DOHH2 (cell line): ENCODE measurements around the gene MCAT.

Source experiments
- H3F3A ChIP-seq: fragments of 200-600 bp; sonication (generic), shearing (Covaris generic); 2 replicates; pipeline ENCODE4 v1.6.0; 2016; ENCODE audit warnings: antibody characterized with exemption, mild to moderate bottlenecking; ENCODE audit not compliant: control insufficient read depth, insufficient read depth
- H3K27ac ChIP-seq: fragments of 200-600 bp; sonication (generic); 2 replicates; pipeline ENCODE4 v1.5.1; 2014; ENCODE audit warnings: low read depth, mild to moderate bottlenecking, low read length, moderate library complexity
- H3K27me3 ChIP-seq: fragments of 200-600 bp; sonication (generic); 2 replicates; pipeline ENCODE4 v1.6.1; 2014; ENCODE audit warnings: mild to moderate bottlenecking, low read length, mixed read lengths; ENCODE audit not compliant: control insufficient read depth
- H3K36me3 ChIP-seq: fragments of 200-600 bp; sonication (generic); 2 replicates; pipeline ENCODE4 v1.6.1; 2014; ENCODE audit warnings: mild to moderate bottlenecking, low read length, moderate library complexity, mixed read lengths; ENCODE audit not compliant: control insufficient read depth
- H3K4me1 ChIP-seq: fragments of 200-600 bp; sonication (generic); 2 replicates; pipeline ENCODE4 v1.6.1; 2014; ENCODE audit warnings: mild to moderate bottlenecking, low read length, mixed read lengths; ENCODE audit not compliant: control insufficient read depth
- H3K4me2 ChIP-seq: fragments of 200-600 bp; sonication (generic); 2 replicates; pipeline ENCODE4 v1.6.0; 2014; ENCODE audit warnings: mild to moderate bottlenecking, low read length, moderate library complexity
- H3K4me3 ChIP-seq: fragments of 200-600 bp; sonication (generic); 2 replicates; pipeline ENCODE4 v1.5.1; 2014; ENCODE audit warnings: mild to moderate bottlenecking, low read length, mixed read lengths
- H3K79me2 ChIP-seq: fragments of 200-600 bp; sonication (generic); 2 replicates; pipeline ENCODE4 v1.6.1; 2014; ENCODE audit warnings: mild to moderate bottlenecking, low read length, mixed read lengths; ENCODE audit not compliant: control insufficient read depth
- H3K9me2 ChIP-seq: fragments of 200-600 bp; sonication (generic); replicated peaks from 2 replicates; pipeline ENCODE4 v1.6.1; 2014; ENCODE audit warnings: mild to moderate bottlenecking, low read length, mixed read lengths; ENCODE audit not compliant: control insufficient read depth
- H3K9me3 ChIP-seq: fragments of 200-600 bp; sonication (generic); 2 replicates; pipeline ENCODE4 v1.6.1; 2014; ENCODE audit warnings: antibody characterized with exemption, low read length, mixed read lengths; ENCODE audit not compliant: control insufficient read depth, insufficient read depth
- H4K20me1 ChIP-seq: fragments of 200-600 bp; sonication (generic); 2 replicates; pipeline ENCODE4 v1.6.0; 2014; ENCODE audit warnings: low read depth, mild to moderate bottlenecking, antibody characterized with exemption, low read length, moderate library complexity; ENCODE audit not compliant: control insufficient read depth, insufficient read depth
- CTCF ChIP-seq: fragments of 200-600 bp; sonication (generic); IDR thresholded peaks from one replicate; pipeline ENCODE4 v1.5.1; 2014; ENCODE audit warnings: antibody characterized with exemption, mild to moderate bottlenecking, low read depth, low read length; ENCODE audit not compliant: poor library complexity, severe bottlenecking
- EZH2phosphoT487 ChIP-seq: fragments of 200-600 bp; sonication (generic); IDR thresholded peaks from 2 replicates; pipeline ENCODE4 v1.6.1; 2017; ENCODE audit warnings: borderline replicate concordance, mild to moderate bottlenecking, antibody characterized with exemption, low read length, moderate library complexity, mixed read lengths

MCAT gene

GRCh38 chr22:43179146-43179910 is 36.1 kb upstream of the MCAT start:
- Histone ChIP-seq H3K9me3 (no peaks in the 10 kb centered on the region), H3K4me1 (no peaks in the 10 kb centered on the region), H3K27ac (no peak overlapping the region), H3K4me2 (no peak overlapping the region), H3K27me3 (no peaks in the 10 kb centered on the region), H3K36me3 (peaks cover 69% of the 10 kb centered on the region), H3F3A (no peaks in the 10 kb centered on the region), H3K79me2 (peaks cover 25% of the 10 kb centered on the region), H4K20me1 (no peaks in the 10 kb centered on the region), H3K4me3 (no peak overlapping the region), H3K9me2 (no peaks in the 10 kb centered on the region)
- TF ChIP-seq EZH2phosphoT487 (no peak), CTCF (no peak)

GRCh38 chr22:43177479-43177878 is 34.3 kb upstream of the MCAT start:
- Histone ChIP-seq H3K79me2 (peaks cover 6% of the 10 kb centered on the region), H3K4me2 (no peak overlapping the region), H3K9me2 (no peaks in the 10 kb centered on the region), H4K20me1 (no peaks in the 10 kb centered on the region), H3K27ac (no peak overlapping the region), H3K36me3 (peaks cover 65% of the 10 kb centered on the region), H3K9me3 (no peaks in the 10 kb centered on the region), H3F3A (no peaks in the 10 kb centered on the region), H3K27me3 (no peaks in the 10 kb centered on the region), H3K4me1 (no peaks in the 10 kb centered on the region), H3K4me3 (no peak overlapping the region)
- TF ChIP-seq CTCF (no peak), EZH2phosphoT487 (no peak)

- Histone ChIP-seq H3K27ac (no peak overlapping the region), H3K4me3 (no peak overlapping the region), H3K36me3 (peaks cover 71% of the 10 kb centered on the region), H3K9me2 (no peaks in the 10 kb centered on the region), H3K4me2 (no peak overlapping the region), H3F3A (no peaks in the 10 kb centered on the region), H3K9me3 (no peaks in the 10 kb centered on the region), H3K79me2 (no peaks in the 10 kb centered on the region), H4K20me1 (no peaks in the 10 kb centered on the region), H3K27me3 (no peaks in the 10 kb centered on the region), H3K4me1 (no peaks in the 10 kb centered on the region)
- no peak for TF ChIP-seq EZH2phosphoT487
- TF ChIP-seq CTCF, result no peak
Measured at GRCh38 chr22:43176090-43176489, 32.9 kb upstream of the MCAT start.
